Measurements from ENCODE around the gene AP2M1. TPM values are rescaled to one million over a fixed set of nuclear protein-coding genes. Genes with fewer than 3 reads are reported as not detected.

AP2M1 gene
- total and polyA plus RNA-seq, 2 of the 13 experiments (the other 11 are each of a cell fraction or from before 2014, with no cell fraction given), result 126 to 146 TPM

DNA sequence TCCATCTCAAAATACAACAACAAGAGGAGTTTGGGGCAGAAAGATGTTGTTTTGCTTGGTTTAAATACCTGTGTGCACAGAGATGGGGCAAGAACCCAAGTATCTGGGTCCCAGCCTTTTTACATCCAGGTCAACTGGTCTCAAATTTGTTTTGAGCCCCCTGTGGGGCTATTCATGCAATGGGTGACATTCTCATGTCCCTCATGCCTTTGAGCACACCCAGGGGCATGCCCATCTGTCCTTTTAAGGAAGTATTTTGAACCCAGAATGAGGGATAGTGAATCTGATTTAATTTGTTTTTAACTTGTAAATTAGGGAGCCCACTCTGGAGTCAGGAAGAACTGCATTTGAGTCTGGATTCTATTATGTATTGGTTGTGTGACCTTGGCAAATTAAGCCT, 26.2 kb downstream of the AP2M1 start (continued):
- TF ChIP-seq, protein P1, sequence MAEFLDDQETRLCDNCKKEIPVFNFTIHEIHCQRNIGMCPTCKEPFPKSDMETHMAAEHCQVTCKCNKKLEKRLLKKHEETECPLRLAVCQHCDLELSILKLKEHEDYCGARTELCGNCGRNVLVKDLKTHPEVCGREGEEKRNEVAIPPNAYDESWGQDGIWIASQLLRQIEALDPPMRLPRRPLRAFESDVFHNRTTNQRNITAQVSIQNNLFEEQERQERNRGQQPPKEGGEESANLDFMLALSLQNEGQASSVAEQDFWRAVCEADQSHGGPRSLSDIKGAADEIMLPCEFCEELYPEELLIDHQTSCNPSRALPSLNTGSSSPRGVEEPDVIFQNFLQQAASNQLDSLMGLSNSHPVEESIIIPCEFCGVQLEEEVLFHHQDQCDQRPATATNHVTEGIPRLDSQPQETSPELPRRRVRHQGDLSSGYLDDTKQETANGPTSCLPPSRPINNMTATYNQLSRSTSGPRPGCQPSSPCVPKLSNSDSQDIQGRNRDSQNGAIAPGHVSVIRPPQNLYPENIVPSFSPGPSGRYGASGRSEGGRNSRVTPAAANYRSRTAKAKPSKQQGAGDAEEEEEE (CRISPR knock-in tag; IDR thresholded peaks at IDR 0.05; ENCODE audit: borderline replicate concordance), result no peak
- TF ChIP-seq, protein P2, sequence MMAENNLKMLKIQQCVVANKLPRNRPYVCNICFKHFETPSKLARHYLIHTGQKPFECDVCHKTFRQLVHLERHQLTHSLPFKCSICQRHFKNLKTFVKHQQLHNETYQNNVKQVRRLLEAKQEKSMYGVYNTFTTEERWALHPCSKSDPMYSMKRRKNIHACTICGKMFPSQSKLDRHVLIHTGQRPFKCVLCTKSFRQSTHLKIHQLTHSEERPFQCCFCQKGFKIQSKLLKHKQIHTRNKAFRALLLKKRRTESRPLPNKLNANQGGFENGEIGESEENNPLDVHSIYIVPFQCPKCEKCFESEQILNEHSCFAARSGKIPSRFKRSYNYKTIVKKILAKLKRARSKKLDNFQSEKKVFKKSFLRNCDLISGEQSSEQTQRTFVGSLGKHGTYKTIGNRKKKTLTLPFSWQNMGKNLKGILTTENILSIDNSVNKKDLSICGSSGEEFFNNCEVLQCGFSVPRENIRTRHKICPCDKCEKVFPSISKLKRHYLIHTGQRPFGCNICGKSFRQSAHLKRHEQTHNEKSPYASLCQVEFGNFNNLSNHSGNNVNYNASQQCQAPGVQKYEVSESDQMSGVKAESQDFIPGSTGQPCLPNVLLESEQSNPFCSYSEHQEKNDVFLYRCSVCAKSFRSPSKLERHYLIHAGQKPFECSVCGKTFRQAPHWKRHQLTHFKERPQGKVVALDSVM (CRISPR knock-in tag; IDR thresholded peaks at IDR 0.05), result no peak
- TF ChIP-seq ZNF124 (CRISPR knock-in tag; IDR thresholded peaks at IDR 0.05), result no peak

DNA sequence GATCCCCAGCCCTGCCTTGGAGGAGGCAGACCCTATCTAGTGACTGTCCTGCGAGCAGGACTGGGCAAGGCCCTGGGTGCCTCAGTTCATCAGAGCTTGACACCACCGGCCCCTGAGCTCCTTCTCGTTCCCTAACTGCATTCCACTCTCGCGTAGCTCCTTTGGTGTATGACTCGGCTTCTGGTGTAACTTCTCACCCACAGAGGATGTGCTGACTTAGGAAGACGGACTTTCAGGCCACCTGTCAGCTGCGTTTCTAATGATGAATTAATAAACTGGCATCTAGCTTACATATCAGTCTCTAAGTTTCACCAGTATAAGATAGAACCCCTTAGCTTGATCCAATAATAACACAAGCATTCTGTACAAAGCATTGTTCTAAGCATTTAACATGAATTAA, 28.9 kb downstream of the AP2M1 start:
- Histone ChIP-seq H4K20me1 (ENCODE audit: insufficient read depth, low read length) (no peaks in the 10 kb centered on the region), H3K27ac (ENCODE audit: extremely low read length, insufficient read depth, low read length) (no peak overlapping the region), H2AFZ (ENCODE audit: low read length) (no peak overlapping the region), H3K27me3 (ENCODE audit: control insufficient read depth in 1 of 2, insufficient read depth in 2 of 2, low read length in 2 of 2) (peaks cover 7 to 41% of the 10 kb centered on the region in 2 experiments; a peak in 4 of 5 replicates), H3K4me1 (ENCODE audit: insufficient read depth, low read length) (no peaks in the 10 kb centered on the region), H3K9me3 (ENCODE audit: low read length) (no peaks in the 10 kb centered on the region), H3K9ac (ENCODE audit: insufficient read depth, low read depth, low read length) (no peak overlapping the region), H3K4me3 (replicated peaks in 1 of 3; ENCODE audit: insufficient read depth in 1 of 3, low read depth in 2 of 3, low read length in 3 of 3) (no peak overlapping the region), H3K79me2 (ENCODE audit: insufficient read depth, low read length) (no peaks in the 10 kb centered on the region), H3K36me3 (replicated peaks in 1 of 2; ENCODE audit: control insufficient read depth in 1 of 2, insufficient read depth in 2 of 2, low read length in 2 of 2) (no peaks in the 10 kb centered on the region), H3K4me2 (ENCODE audit: low read depth, low read length) (no peak overlapping the region)
- WGBS (ENCODE audit: low lambda C conversion rate), result 19% methylated on average over 3 of the region's 8 CpGs
- DNase-seq (ENCODE audit: low spot score) (no peak), ATAC-seq (no peak), FAIRE-seq (no peak)
- TF ChIP-seq, protein P3, sequence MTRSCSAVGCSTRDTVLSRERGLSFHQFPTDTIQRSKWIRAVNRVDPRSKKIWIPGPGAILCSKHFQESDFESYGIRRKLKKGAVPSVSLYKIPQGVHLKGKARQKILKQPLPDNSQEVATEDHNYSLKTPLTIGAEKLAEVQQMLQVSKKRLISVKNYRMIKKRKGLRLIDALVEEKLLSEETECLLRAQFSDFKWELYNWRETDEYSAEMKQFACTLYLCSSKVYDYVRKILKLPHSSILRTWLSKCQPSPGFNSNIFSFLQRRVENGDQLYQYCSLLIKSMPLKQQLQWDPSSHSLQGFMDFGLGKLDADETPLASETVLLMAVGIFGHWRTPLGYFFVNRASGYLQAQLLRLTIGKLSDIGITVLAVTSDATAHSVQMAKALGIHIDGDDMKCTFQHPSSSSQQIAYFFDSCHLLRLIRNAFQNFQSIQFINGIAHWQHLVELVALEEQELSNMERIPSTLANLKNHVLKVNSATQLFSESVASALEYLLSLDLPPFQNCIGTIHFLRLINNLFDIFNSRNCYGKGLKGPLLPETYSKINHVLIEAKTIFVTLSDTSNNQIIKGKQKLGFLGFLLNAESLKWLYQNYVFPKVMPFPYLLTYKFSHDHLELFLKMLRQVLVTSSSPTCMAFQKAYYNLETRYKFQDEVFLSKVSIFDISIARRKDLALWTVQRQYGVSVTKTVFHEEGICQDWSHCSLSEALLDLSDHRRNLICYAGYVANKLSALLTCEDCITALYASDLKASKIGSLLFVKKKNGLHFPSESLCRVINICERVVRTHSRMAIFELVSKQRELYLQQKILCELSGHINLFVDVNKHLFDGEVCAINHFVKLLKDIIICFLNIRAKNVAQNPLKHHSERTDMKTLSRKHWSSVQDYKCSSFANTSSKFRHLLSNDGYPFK (CRISPR knock-in tag; IDR thresholded peaks at IDR 0.05; ENCODE audit: borderline replicate concordance), result no peak
- TF ChIP-seq SRY (CRISPR knock-in tag; IDR thresholded peaks at IDR 0.05) (no peak), ZNF253 (CRISPR knock-in tag; IDR thresholded peaks at IDR 0.05; ENCODE audit: borderline replicate concordance) (no peak), FOXC1 (CRISPR knock-in tag; IDR thresholded peaks at IDR 0.05; ENCODE audit: borderline replicate concordance) (no peak)
- TF ChIP-seq, protein P4, sequence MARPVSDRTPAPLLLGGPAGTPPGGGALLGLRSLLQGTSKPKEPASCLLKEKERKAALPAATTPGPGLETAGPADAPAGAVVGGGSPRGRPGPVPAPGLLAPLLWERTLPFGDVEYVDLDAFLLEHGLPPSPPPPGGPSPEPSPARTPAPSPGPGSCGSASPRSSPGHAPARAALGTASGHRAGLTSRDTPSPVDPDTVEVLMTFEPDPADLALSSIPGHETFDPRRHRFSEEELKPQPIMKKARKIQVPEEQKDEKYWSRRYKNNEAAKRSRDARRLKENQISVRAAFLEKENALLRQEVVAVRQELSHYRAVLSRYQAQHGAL (CRISPR knock-in tag; IDR thresholded peaks at IDR 0.05; ENCODE audit: not compliant biosample characterization), result no peak
- TF ChIP-seq, protein P5, sequence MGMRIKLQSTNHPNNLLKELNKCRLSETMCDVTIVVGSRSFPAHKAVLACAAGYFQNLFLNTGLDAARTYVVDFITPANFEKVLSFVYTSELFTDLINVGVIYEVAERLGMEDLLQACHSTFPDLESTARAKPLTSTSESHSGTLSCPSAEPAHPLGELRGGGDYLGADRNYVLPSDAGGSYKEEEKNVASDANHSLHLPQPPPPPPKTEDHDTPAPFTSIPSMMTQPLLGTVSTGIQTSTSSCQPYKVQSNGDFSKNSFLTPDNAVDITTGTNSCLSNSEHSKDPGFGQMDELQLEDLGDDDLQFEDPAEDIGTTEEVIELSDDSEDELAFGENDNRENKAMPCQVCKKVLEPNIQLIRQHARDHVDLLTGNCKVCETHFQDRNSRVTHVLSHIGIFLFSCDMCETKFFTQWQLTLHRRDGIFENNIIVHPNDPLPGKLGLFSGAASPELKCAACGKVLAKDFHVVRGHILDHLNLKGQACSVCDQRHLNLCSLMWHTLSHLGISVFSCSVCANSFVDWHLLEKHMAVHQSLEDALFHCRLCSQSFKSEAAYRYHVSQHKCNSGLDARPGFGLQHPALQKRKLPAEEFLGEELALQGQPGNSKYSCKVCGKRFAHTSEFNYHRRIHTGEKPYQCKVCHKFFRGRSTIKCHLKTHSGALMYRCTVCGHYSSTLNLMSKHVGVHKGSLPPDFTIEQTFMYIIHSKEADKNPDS (CRISPR knock-in tag; IDR thresholded peaks at IDR 0.05), result no peak
- TF ChIP-seq, protein P6, sequence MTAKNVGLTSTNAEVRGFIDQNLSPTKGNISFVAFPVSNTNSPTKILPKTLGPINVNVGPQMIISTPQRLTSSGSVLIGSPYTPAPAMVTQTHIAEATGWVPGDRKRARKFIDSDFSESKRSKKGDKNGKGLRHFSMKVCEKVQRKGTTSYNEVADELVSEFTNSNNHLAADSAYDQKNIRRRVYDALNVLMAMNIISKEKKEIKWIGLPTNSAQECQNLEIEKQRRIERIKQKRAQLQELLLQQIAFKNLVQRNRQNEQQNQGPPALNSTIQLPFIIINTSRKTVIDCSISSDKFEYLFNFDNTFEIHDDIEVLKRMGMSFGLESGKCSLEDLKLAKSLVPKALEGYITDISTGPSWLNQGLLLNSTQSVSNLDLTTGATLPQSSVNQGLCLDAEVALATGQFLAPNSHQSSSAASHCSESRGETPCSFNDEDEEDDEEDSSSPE (CRISPR knock-in tag; IDR thresholded peaks at IDR 0.05), result no peak
- ChIA-PET POLR2A (interaction anchor here (1.6 kb wide), 1 partner anchor 20 kb away, joined by 4 read pairs; no protein-coding TSS in a partner anchor), CTCF (ENCODE audit: low intra/inter-chr PET ratio, low total read pairs) (no interaction called here)
- intact Hi-C loops (cut with micrococcal nuclease; ENCODE audit: unreplicated experiment), result no loop called here
- in situ Hi-C loops (cut with HindIII; ENCODE audit: extremely low pct_ligation_motif_present, low pct_unique_long_range_greater_than_20kb), result no loop called here
- BruUV-seq (replicated peaks), result no TSS peak
